Activated T-helper 1 cell treated with anti-CD3 and anti-CD28 coated beads, Interleukin-12 subunit alpha, Interleukin-12 subunit beta, Interleukin-2, Interleukin-4 antibody, amounts not matched to agents 30 ng/mL and 10 ng/mL and 1 ng/mL, durations not matched to agents 14 hours and 24 hours and 36 hours (primary cell): ENCODE measurements around the gene ARRDC1. TPM values are rescaled to one million over a fixed set of nuclear protein-coding genes. Genes with fewer than 3 reads are reported as not detected.
"Not testable (repeated sequence)": the region's sequence is repeated elsewhere in the genome, so short reads cannot be mapped to it uniquely, and the experiment has no call there.

Experiments
- DNase-seq: peaks from one replicate; pipeline ENCODE4 v3.0.0; 2021; ENCODE audit warnings: low spot score
- H3K27ac Mint-ChIP-seq: one replicate; pipeline ENCODE4 v1.8.0; 2021; ENCODE audit warnings: mild to moderate bottlenecking, mixed read lengths
- H3K27me3 Mint-ChIP-seq: one replicate; pipeline ENCODE4 v1.8.0; 2022; ENCODE audit warnings: mild to moderate bottlenecking, moderate library complexity, mixed read lengths; ENCODE audit not compliant: insufficient read depth
- H3K36me3 Mint-ChIP-seq: one replicate; pipeline ENCODE4 v1.8.0; 2021; ENCODE audit warnings: low read depth, mixed read lengths
- H3K4me1 Mint-ChIP-seq: one replicate; pipeline ENCODE4 v1.8.0; 2021; ENCODE audit warnings: low read depth, mixed read lengths
- H3K4me3 Mint-ChIP-seq: one replicate; pipeline ENCODE4 v1.8.0; 2021; ENCODE audit warnings: mild to moderate bottlenecking, moderate library complexity, mixed read lengths
- H3K9me3 Mint-ChIP-seq: one replicate; pipeline ENCODE4 v1.8.0; 2021; ENCODE audit warnings: mixed read lengths
- intact Hi-C: fragments of 100-400 bp; cut with micrococcal nuclease; formaldehyde crosslinking; loops from one replicate; pipeline ENCODE4 v1.15.1; 2024
- total RNA-seq: library from RNA; stranded (reverse); gene quantifications from 2 replicates; pipeline ENCODE4 v1.2.3, GENCODE V29; 2022

Gene ARRDC1
- total RNA-seq, 1 donor from 2014 or later, result 70.3 TPM

DNA sequence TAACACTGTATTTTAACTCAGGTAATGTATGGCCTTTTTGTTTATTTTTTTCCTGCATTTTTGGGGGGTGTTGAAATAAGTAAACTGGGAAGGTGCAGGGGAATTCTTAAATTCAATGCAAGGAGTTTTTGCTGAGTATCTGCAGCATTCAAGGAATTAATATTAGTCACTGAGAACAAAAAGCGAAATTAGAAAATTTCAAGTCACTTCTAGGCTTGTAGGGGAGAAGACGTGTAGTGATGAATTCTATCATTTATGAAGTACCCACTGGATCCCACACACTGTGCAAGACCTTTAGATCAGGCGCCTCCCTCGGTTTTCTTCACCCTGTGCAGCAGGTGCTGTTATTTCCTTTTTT lies 14.5 kb downstream of the ARRDC1 start:
- Mint-ChIP-seq H3K27ac (peak overlapping the region; percentile 90), H3K9me3 (no peaks in the 10 kb centered on the region), H3K4me3 (peak overlapping the region; percentile 89), H3K36me3 (peaks cover 14% of the 10 kb centered on the region), H3K4me1 (peaks cover 30% of the 10 kb centered on the region), H3K27me3 (no peaks in the 10 kb centered on the region)
- intact Hi-C loops, result no loop called here
- DNase-seq, result no peak

DNA sequence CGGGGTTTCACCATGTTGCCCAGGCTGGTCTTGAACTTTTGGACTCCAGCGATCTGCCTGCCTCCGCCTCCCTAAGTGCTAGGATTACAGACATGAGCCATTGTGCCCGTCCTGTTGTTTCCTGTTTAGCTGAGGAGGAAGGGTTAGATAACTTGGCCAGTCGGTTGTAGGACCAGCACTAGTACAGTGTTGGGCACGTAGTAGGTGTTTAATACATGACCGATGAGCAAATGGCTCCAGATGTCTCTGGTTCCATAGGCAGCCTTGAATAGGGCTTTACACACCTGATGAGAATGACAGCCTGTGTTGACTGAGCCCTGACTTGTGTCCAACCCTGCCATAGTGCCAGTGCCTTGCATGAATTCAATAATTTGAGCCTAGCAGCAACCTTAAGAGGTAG lies 15.1 kb downstream of the ARRDC1 start:
- H3K4me1 Mint-ChIP-seq, result peaks cover 36% of the 10 kb centered on the region
- H3K27ac Mint-ChIP-seq, result no peak overlapping the region
- no peaks in the 10 kb centered on the region for H3K27me3 Mint-ChIP-seq
- H3K36me3 Mint-ChIP-seq, result peaks cover 17% of the 10 kb centered on the region
- H3K4me3 Mint-ChIP-seq, result peak overlapping the region; percentile 45
- intact Hi-C loops, result no loop called here
- no peak for DNase-seq
- no peaks in the 10 kb centered on the region for H3K9me3 Mint-ChIP-seq

DNA sequence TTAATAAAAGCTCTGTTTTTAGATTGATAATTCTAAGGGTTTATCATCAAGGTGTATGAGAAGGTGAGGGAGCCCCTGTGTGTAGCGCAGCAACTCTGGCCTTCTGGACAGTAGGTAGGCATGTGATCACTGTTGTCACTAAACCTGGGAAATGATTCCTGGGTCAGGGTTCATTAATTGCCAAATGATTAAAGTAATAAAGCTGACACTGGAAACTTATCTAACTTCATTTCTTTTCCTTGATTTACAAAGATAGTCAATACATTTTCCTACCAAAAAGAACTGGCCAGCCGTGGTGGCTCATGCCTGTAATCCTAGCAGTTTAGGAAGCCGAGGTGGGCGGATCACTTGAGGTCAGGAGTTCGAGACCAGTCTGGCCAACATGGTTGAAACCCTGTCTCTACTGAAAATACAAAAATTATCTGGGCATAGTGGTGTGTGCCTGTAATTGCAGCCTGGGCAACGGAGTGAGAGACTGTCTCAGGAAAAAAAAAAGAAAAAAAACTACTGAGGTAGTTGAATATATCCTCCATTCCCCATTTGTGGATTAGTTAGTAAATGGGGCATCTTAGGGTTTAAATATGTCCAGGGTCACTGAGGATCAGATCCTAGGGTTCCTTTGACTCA lies 15.8 kb downstream of the ARRDC1 start:
- peak overlapping the region; percentile 7 for H3K27ac Mint-ChIP-seq
- no peak for DNase-seq
- peak overlapping the region; percentile 45 for H3K4me3 Mint-ChIP-seq
- H3K9me3 Mint-ChIP-seq, result no peaks in the 10 kb centered on the region
- intact Hi-C loops, result no loop called here
- peaks cover 18% of the 10 kb centered on the region for H3K36me3 Mint-ChIP-seq
- peaks cover 38% of the 10 kb centered on the region for H3K4me1 Mint-ChIP-seq
- no peaks in the 10 kb centered on the region for H3K27me3 Mint-ChIP-seq

DNA sequence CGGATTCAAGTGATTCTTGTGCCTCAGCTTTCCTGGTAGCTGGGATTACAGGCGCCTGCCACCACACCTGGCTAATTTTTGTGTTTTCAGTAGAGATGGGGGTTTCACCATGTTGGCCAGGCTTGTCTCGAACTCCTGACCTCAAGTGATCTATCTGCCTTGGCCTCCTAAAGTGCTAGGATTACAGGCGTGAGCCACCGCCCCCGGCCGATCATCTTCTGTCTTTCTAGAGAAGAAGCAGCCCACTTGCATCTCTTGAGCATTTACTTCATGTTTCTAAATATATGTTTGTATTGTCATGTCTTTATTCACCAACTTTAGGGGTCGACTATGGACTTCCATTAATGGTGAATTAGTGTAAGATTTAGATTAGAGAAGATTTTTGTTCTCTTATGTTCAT lies 16.7 kb downstream of the ARRDC1 start:
- H3K27ac Mint-ChIP-seq, H3K4me3 Mint-ChIP-seq, H3K9me3 Mint-ChIP-seq, H3K27me3 Mint-ChIP-seq, intact Hi-C loops, DNase-seq: not testable (repeated sequence)
- Mint-ChIP-seq H3K4me1 (peaks cover 42% of the 10 kb centered on the region), H3K36me3 (peaks cover 19% of the 10 kb centered on the region)

DNA sequence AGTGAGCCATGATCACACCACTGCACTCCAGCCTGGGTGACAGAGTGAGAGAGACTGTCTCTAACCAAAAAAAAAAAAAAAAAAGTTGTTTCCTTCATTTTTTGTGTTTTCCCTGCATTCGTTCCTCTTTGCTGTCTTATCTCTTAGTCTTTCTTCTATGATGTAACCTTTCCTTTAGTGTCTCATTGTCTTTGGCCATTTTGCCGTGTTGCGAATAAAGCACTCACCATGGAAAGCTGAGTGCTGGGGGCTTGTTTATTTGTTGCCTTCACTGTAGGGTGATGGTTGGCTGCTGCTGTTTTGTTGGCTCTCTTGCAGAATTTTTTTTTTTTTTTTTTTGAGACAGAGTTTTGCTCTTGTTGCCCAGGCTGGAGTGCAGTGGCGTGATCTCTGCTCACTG lies 21.0 kb downstream of the ARRDC1 start:
- peak overlapping the region; percentile 37 for H3K4me3 Mint-ChIP-seq
- intact Hi-C loops, result no loop called here
- H3K4me1 Mint-ChIP-seq, result peaks cover 48% of the 10 kb centered on the region
- peaks cover 16% of the 10 kb centered on the region for H3K36me3 Mint-ChIP-seq
- no peak overlapping the region for H3K27ac Mint-ChIP-seq
- DNase-seq, result no peak
- H3K9me3 Mint-ChIP-seq, result no peaks in the 10 kb centered on the region
- H3K27me3 Mint-ChIP-seq, result no peaks in the 10 kb centered on the region

DNA sequence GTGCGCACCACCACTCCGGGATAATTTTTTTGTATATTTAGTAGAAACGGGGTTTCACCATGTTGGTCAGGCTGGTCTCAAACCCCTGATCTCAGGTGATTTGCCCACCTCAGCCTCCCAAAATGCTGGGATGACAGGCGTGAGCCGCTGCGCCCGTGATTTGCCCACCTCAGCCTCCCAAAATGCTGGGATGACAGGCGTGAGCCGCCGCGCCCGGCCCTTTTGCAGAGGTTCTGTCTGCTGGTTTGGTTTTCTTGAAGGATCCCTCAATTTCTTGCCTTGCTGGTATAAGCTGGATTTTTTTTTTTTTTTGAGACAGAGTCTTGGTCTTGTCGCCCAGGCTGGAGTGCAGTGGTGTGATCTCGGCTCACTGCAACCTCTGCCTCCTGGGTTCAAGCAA lies 21.9 kb downstream of the ARRDC1 start:
- H3K27me3 Mint-ChIP-seq, H3K9me3 Mint-ChIP-seq, H3K27ac Mint-ChIP-seq, DNase-seq, intact Hi-C loops, H3K4me3 Mint-ChIP-seq: not testable (repeated sequence)
- Mint-ChIP-seq H3K4me1 (peaks cover 50% of the 10 kb centered on the region), H3K36me3 (peaks cover 15% of the 10 kb centered on the region)

DNA sequence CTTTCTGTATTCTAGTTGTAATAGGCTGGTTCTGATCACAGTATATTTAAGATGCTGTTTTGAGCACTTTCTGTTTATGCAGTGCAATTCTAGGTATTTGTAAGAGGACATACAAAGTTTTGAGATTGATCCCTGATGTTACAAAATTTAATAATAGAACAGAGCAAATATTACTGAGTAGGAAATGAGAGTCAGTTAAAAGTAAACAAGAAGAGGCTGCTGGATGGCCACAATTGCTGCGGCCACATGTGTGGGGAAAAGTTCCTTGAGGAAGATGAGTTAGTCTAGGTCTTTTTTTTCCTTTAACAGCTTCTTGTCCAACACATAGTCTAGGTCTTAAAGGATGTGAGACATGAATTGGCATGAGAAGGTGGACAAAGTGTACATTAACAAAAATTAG lies 24.6 kb downstream of the ARRDC1 start:
- DNase-seq, result no peak
- no peaks in the 10 kb centered on the region for H3K27me3 Mint-ChIP-seq
- intact Hi-C loops, result no loop called here
- H3K4me1 Mint-ChIP-seq, result peaks cover 56% of the 10 kb centered on the region
- H3K27ac Mint-ChIP-seq, result no peak overlapping the region
- peaks cover 12% of the 10 kb centered on the region for H3K36me3 Mint-ChIP-seq
- no peak overlapping the region for H3K4me3 Mint-ChIP-seq
- H3K9me3 Mint-ChIP-seq, result no peaks in the 10 kb centered on the region

DNA sequence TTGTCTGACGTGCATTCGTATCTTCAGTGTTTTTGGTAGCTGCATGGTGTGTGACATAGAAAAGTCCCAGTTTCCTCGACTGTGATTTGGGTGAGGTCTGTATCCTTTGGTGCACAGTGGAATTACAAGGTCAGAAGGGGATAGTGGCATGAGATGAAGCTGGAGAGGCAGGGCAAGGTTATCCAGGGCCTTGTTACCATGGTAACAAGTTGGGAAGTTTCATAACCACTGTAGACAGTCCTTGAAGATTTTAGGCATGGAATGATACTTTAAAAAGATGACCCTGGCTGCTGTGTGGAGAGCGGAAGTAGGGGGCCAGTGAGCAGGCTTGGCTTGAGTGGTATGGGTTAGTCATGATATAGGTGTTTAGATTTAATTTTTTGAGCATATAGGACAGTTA lies 25.2 kb downstream of the ARRDC1 start:
- Mint-ChIP-seq H3K27me3 (no peaks in the 10 kb centered on the region), H3K4me1 (peaks cover 50% of the 10 kb centered on the region), H3K4me3 (no peak overlapping the region), H3K9me3 (no peaks in the 10 kb centered on the region), H3K36me3 (peaks cover 9% of the 10 kb centered on the region), H3K27ac (peak overlapping the region; percentile 14)
- intact Hi-C loops, result no loop called here
- no peak for DNase-seq

DNA sequence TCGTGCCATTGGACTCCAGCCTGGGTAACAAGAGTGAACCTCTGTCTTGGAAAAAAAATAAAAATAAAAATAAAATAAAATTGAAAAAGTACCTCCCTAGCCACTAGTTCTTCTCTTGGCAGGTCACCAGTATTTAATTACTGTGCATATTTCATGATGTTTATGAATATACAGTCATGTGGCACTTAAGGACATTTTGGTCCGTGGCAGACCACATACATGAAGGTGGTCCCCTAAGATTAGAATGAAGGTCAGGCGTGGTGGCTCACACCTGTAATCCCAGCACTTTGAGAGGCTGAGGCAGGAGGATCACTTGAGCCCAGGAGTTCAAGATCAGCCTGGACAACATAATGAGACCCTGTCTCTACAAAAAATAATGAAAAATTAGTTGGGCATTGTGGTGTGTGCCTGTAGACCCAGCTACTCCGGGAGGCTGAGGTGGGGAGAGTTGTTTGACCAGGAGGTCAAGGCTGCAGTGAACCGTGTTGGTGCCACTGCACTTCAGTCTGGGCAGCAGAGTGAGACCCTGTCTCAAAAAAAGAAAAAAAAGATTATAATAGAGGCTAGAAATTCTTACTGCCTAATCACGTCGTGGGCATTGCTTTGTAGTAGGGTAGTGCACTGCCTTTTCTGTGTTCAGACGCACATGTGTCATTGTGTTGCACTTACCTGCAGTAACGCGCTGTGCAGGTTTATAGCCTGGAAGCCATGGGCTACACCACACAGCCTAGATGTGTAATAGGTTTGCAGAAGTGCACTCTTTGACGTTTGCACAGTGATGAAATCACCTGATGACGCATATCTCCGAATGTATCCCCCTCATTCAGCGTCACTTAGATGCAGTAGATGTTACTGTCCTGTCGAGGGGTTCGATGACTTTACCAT lies 26.1 kb downstream of the ARRDC1 start:
- Mint-ChIP-seq H3K36me3 (peaks cover 7% of the 10 kb centered on the region), H3K4me1 (peaks cover 45% of the 10 kb centered on the region), H3K27ac (no peak overlapping the region), H3K9me3 (no peaks in the 10 kb centered on the region), H3K4me3 (no peak overlapping the region), H3K27me3 (no peaks in the 10 kb centered on the region)
- intact Hi-C loops, result no loop called here
- no peak for DNase-seq

DNA sequence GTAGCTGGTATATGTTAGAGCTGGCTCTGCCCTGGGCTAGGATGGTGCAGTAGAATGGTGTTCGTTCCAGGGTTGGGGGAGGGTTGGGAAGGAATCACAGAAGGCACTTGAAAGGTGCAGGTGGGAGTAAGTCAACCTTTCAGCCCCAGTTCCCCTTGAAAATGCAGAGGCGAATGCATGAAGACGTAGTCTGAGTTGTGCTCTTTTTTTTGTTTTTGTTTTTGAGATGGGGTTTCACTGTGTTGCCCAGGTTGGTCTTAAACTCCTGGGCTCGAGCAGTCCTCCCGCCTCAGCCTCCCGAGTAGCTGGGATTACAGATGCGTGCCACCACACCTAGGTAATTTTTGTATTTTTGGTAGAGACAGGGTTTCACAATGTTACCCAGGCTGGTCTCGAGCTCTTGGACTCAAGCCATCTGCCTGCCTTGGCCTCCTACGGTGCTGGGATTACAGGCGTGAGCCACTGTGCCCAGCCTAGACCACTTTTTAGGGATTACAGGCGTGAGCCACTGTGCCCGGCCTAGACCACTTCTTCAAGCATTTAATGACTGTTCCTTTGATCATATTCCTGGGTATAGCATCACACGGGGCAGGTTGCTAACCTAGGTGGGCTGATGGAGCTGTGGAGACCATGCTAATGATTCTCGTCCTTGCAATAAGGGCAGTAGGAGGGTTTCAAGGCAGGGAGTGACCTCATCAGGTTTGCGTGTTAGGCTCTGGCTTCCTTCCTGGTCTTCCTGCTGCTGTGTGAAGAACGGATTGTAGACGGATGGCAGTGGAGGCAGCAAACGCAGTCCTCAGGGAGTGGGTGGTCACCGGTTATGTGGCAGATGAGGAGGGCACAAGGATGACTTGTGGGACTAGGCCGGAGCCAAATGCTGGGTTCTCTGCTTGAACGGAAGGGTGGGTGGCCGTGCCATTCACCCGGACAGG lies 27.0 kb downstream of the ARRDC1 start:
- Mint-ChIP-seq H3K27ac (no peak overlapping the region), H3K36me3 (peaks cover 7% of the 10 kb centered on the region), H3K4me3 (no peak overlapping the region), H3K27me3 (no peaks in the 10 kb centered on the region), H3K9me3 (no peaks in the 10 kb centered on the region), H3K4me1 (peaks cover 43% of the 10 kb centered on the region)
- intact Hi-C loops, result no loop called here
- no peak for DNase-seq

DNA sequence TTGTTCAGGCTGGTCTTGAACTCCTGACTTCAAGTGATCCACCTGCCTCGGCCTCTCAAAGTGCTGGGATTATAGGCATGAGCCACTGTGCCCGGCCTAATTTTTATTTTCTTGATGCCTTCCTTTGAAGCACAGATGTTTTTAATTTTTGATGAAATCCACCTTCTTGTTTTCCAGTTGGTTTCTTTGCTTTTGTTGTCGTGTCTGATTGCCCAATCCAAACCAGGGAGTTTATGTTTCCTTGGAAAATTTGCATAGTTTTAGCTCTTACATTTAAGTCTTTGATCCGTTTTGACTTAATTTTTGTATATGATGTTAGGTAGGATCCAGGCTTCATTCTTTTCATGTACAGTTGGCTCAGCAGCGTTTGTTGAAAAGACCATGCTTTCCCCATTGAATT lies 28.5 kb downstream of the ARRDC1 start:
- Mint-ChIP-seq H3K9me3 (no peaks in the 10 kb centered on the region), H3K4me3 (no peak overlapping the region), H3K27me3 (no peaks in the 10 kb centered on the region), H3K36me3 (peaks cover 4% of the 10 kb centered on the region), H3K27ac (no peak overlapping the region), H3K4me1 (peaks cover 34% of the 10 kb centered on the region)
- intact Hi-C loops, result no loop called here
- DNase-seq, result no peak

DNA sequence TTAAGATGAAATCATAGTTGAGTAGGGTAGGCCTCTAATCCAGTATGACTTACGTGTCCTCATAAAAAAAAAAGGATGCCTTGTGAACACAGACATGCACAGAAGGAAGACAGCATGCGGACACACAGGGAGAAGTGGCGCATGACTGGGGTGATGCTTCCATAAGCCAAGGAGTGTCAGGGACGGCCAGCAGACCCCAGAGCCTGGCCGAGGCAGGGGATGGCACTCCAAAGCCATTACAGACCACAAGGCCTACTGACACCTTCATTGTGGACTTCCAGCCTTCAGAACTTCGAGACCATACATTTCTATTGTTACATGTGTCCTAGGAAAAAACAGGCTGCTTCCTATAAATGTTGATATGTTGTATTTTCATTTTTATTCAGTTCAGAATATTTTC lies 33.2 kb downstream of the ARRDC1 start:
- peak overlapping the region; percentile 75 for H3K4me3 Mint-ChIP-seq
- no peak for DNase-seq
- H3K27ac Mint-ChIP-seq, result peak overlapping the region; percentile 67
- peaks cover 21% of the 10 kb centered on the region for H3K36me3 Mint-ChIP-seq
- H3K9me3 Mint-ChIP-seq, result no peaks in the 10 kb centered on the region
- intact Hi-C loops, result loop anchor here (1.0 kb wide), 1 partner anchor 10 kb away; no protein-coding TSS in a partner anchor
- H3K27me3 Mint-ChIP-seq, result no peaks in the 10 kb centered on the region
- H3K4me1 Mint-ChIP-seq, result peaks cover 24% of the 10 kb centered on the region
